Measurements from ENCODE around the gene SCGB2B2. TPM values are rescaled to one million over a fixed set of nuclear protein-coding genes. Genes with fewer than 3 reads are reported as not detected.
"Not testable (repeated sequence)": the region's sequence is repeated elsewhere in the genome, so short reads cannot be mapped to it uniquely, and the experiment has no call there.

SCGB2B2 gene, protein sequence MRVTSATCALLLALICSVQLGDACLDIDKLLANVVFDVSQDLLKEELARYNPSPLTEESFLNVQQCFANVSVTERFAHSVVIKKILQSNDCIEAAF
- total RNA-seq (2014; rRNA removed; shearing (Covaris generic)) = not detected in 2 replicates

DNA sequence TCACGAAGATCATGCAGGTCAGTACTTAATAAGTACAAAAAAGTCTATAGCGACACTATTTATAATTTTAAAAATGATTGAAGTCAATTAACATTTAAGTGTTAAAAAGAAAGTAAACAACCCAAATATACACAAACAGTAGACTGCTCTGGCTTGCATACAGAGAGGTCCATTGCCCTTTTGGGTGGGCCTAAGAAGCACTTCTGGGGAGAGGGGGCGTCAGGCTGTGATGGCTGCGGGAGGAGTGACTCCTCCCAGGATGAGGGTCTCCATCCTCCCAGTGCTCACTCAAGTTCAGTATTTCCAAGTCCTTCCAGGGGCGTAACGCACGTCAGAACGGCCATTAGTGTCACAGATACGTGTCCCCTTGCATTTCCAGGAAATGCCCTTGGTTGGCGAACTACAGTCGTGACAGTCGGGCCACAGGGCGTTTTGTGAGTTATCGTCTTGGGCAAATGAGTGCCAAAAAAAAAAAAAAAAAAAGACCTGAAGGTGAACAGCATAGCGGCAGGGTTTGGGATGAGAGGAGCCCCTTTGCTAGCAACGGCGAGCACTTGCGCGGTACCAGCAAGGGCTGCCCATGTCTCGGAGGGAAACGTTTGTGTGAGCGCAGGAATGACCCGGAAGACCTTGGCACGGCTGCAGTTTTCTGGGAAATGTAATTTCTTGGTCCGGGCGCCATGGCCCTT, at the start of gene SCGB2B2:
SCGB2B2 (minus strand) TSS at position 463 of the 689 bp plus-strand sequence. CDS start 82,596 bp downstream, outside the sequence.
- Histone ChIP-seq H3K9me3 (replicated peaks) (peaks cover 8% of the 10 kb centered on the region), H3K4me1 (peaks cover 4% of the 10 kb centered on the region; the same call in 1 of the 2 replicates), H3K27me3 (no peaks in the 10 kb centered on the region), H3K27ac (peak within 1 kb of the TSS; percentile 98), H3K4me3 (peak within 1 kb of the TSS; percentile 96), H3K36me3 (peaks cover 31% of the 10 kb centered on the region)
- DNase-seq = peak; percentile 78 to 93

DNA sequence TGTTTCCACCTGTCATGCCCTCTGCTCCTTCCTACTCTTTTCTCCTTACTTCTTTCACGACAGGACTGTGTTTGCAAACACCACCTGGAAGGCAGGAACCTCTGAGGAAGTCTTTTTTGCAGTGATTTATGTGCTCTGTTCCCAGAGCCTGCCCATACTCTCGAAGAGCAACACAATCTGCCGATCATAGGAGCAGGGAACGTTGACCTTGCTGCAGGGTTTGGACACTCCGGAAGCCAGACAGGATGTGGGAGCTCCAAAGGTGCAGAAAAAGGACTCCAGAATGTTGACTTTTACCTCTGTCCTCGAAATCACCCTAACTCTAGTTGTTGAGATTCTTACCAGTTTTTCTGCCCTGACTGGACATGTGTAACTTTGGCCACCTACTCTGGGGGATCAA, 48.4 kb upstream of the SCGB2B2 start:
- H3K9me3 ChIP-seq (replicated peaks) = no peaks in the 10 kb centered on the region
- H3K36me3 ChIP-seq = no peaks in the 10 kb centered on the region
- no peaks in the 10 kb centered on the region for H3K4me1 ChIP-seq
- no peak overlapping the region for H3K4me3 ChIP-seq
- no peaks in the 10 kb centered on the region; the same call in 1 of the 2 replicates for H3K27me3 ChIP-seq
- DNase-seq = no peak
- H3K27ac ChIP-seq = no peak overlapping the region

DNA sequence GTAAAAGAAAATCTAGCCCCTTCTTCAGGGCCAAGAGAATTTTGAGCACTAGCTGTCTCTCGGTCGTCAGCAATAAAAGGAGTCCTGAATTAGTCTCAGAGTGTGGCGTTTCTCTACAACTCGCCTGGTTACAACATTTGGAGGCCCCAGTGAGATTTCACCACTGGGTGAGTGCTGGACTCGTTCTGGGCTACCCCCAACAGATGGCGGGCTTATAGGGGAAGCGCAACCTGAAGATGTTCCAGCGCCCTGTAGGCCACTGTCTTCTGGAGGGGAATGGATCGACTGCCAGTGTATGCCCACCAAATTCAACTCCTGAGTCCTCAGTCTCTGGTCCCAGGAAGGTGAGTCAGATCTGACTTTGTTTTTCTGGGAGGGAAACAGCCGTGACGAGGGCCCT, 45.4 kb upstream of the SCGB2B2 start:
- Histone ChIP-seq H3K36me3 (no peaks in the 10 kb centered on the region), H3K27ac (no peak overlapping the region), H3K4me1 (no peaks in the 10 kb centered on the region), H3K9me3 (replicated peaks) (no peaks in the 10 kb centered on the region), H3K4me3 (no peak overlapping the region), H3K27me3 (no peaks in the 10 kb centered on the region; the same call in 1 of the 2 replicates)
- no peak for DNase-seq

DNA sequence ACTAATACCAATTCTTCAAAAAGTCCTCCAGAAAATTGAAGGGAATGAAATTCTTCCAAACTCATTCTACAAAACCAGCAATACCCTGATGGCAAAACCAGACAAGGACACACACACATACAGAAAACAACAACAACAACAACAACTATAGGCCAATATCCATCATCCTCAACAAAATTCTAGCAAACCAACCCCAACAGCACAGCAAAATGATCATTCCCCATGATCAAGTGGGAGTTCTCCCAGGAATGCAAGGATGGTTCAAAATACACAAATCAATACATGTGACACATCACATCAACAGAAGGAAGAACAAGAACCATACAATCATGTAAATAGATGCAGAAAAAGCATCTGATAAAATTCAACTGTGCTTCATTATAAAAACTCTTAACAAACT, 38.4 kb upstream of the SCGB2B2 start:
- no peak overlapping the region for H3K27ac ChIP-seq
- H3K36me3 ChIP-seq = no peaks in the 10 kb centered on the region
- no peaks in the 10 kb centered on the region for H3K27me3 ChIP-seq
- DNase-seq = no peak
- no peaks in the 10 kb centered on the region for H3K4me1 ChIP-seq
- H3K4me3 ChIP-seq = no peak overlapping the region
- peaks cover 3% of the 10 kb centered on the region; the same call in 1 of the 2 replicates for H3K9me3 ChIP-seq (replicated peaks)

DNA sequence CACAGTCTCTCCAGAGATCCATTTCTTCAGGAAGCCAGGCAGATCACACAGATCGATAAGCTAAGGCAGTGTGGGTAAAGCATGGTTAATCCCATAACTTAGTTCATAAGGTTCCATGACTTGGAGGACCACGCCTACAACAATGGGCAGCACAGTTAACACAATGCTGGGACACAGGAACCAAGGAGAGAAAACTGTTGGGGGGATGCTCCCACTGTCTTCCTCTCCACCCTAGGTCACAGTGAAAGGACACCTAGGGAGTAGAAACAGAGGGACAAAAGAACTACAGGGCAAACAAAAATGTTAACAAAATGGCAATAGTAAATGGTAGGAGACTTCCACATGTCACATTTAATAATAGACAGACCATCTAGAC, 36.3 kb upstream of the SCGB2B2 start:
- Histone ChIP-seq H3K36me3 (no peaks in the 10 kb centered on the region), H3K27me3 (no peaks in the 10 kb centered on the region), H3K9me3 (replicated peaks) (peaks cover 3% of the 10 kb centered on the region; the same call in 1 of the 2 replicates), H3K4me3 (no peak overlapping the region), H3K4me1 (no peaks in the 10 kb centered on the region), H3K27ac (no peak overlapping the region)
- no peak for DNase-seq

DNA sequence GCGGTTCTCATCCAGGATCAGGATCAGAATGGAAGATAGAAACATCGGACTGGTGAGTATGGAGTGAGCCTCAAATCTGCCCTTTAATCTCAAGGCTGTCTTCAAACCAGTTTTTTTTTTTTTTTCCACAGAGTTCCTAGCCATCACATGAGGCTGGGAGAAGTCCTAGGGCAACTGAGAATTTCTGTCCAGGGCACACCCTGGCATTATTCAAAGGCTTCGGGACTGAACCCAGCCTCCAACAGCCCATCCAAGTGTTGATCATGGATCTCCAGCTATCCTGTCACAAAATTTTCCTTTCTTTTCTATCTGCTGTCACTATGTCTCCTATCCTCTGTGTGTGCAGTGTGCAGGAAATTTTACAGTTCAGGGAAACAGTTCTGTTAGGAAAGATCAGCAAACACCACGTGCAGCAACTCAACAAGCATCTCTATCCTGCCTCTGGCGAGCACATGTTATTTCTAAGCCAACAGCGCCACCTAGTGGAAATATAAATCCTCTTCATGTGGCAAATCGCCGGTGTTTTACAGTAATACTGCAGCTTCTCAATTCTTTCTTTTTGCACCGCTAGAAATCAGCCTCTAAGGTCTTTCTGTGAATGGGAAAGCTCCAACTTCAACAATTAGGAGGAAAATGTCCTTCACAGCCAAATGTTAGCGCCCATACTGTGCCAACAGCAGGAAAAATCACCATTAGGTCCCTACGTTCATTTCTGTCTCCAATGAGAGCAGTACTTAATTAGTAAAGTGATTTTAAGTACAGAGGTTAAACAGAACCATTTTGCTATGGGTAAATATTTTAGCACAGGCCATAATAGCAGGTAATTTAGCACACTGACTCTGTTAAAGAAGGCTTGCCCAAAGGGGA, 35.7 kb upstream of the SCGB2B2 start:
- DNase-seq = peak; percentile 56 to 89
- no peaks in the 10 kb centered on the region for H3K4me1 ChIP-seq
- H3K4me3 ChIP-seq = no peak overlapping the region
- H3K27ac ChIP-seq = no peak overlapping the region
- H3K27me3 ChIP-seq = no peaks in the 10 kb centered on the region
- H3K9me3 ChIP-seq (replicated peaks) = peaks cover 3% of the 10 kb centered on the region; the same call in 1 of the 2 replicates
- no peaks in the 10 kb centered on the region for H3K36me3 ChIP-seq

DNA sequence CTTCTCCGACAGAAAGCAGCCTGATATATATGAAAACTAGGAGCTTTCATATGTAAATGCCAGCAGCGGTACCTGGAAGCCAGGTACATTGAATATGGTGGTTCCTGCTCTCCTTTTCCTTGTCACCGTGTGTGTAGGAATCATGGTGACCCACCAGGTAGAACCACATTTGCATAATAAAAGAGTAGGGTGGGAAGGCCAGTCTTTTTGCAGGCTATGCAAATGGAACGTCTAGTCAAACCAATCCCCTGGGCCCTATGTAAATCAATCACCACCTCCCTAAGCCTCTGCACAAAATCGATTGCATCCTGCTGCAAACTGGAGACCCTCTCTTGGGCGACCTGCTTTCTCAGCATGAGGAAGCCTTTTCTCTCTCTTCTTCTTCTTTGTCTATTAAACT, 34.9 kb upstream of the SCGB2B2 start:
- H3K27me3 ChIP-seq = no peaks in the 10 kb centered on the region
- no peak overlapping the region for H3K27ac ChIP-seq
- no peak for DNase-seq
- no peak overlapping the region for H3K4me3 ChIP-seq
- no peaks in the 10 kb centered on the region for H3K36me3 ChIP-seq
- H3K4me1 ChIP-seq = no peaks in the 10 kb centered on the region
- H3K9me3 ChIP-seq (replicated peaks) = peaks cover 4% of the 10 kb centered on the region

DNA sequence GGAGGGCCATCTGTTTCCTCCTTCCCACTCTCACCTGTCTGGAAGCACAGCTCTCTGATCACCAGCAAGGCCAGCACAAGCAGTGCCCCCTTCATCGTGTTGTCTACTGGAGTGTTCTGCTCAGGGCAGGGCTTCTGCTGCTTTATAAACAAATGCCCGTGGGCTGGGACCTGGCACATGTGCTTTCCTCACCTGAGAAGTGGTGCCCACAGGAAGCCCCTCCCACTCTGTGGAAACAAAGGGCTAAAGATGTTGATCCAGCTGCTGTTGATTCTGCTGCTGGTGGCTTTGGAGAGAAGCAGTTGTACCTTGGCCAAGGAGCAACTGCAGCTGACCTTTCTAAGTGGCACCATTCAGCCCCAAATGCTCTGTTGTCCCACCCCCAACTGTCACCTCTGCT, 30.7 kb upstream of the SCGB2B2 start:
- Histone ChIP-seq H3K27ac (no peak overlapping the region), H3K9me3 (replicated peaks) (peaks cover 3% of the 10 kb centered on the region; the same call in 1 of the 2 replicates), H3K27me3 (no peaks in the 10 kb centered on the region), H3K4me3 (no peak overlapping the region), H3K36me3 (no peaks in the 10 kb centered on the region), H3K4me1 (no peaks in the 10 kb centered on the region)
- no peak for DNase-seq

DNA sequence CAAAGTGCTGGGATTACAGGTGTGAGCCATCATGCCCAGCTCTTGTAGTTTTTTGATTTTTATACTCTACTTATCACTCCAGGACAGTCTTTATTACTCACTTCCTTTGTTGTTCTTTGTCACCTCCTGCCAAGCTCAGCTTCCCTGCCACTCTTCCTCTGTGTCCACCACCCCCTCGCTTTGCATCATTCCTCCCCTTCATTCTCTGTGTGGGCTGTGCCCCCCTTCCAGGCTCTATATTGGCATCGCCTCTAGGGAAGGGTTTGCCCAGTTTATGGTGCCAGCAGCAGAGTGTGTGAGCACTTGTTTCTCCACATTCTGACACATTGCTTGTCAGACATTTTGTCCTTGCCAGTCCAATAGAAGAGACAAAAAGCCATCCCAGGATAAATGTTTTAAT, 15.6 kb upstream of the SCGB2B2 start:
- Histone ChIP-seq H3K27ac (no peak overlapping the region), H3K27me3 (no peaks in the 10 kb centered on the region), H3K9me3 (replicated peaks) (no peaks in the 10 kb centered on the region), H3K4me1 (no peaks in the 10 kb centered on the region), H3K36me3 (no peaks in the 10 kb centered on the region), H3K4me3 (no peak overlapping the region)
- no peak for DNase-seq

DNA sequence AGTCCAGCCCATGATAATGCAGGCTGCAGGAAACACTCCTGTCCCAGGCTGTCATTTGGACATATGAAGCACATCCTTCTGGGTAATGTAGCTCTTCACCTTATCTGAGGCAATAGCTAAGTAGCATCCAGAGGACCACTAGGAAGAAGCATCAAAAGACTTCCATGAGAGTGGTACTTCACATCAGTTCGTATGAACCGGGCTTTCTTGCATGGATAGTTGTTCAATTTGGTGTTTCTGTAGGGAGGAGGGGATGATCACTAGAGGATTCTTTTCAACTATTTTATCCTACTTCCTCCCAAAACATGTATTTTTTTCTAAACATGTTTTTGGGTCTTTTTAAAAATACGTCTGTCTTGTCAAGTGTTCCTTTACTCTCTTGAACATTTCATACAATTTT, 13.4 kb upstream of the SCGB2B2 start:
- no peaks in the 10 kb centered on the region for H3K4me1 ChIP-seq
- peaks cover 10% of the 10 kb centered on the region for H3K9me3 ChIP-seq (replicated peaks)
- H3K4me3 ChIP-seq = no peak overlapping the region
- H3K36me3 ChIP-seq = no peaks in the 10 kb centered on the region
- H3K27ac ChIP-seq = no peak overlapping the region
- H3K27me3 ChIP-seq = no peaks in the 10 kb centered on the region
- DNase-seq = no peak

DNA sequence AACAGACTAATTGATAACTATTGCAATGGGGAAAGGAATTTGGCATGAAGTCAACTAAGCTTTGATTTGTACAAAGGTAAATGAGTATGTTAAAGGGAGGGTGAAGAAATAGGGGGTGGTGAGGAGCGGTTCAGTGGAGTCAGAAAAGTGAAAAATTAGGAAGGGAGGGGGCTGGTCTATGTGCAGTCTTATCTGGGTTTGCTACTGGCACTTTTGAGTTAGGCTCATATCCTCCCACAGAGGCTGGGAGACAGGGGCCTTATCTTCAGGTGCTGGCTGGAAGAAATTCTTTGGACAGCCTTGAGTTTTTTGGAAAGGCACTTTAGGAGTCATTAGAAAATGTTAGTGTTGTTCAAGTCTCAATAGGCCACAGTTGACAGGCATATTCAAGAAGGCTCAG, 11.6 kb upstream of the SCGB2B2 start:
- Histone ChIP-seq H3K9me3 (replicated peaks) (peaks cover 21% of the 10 kb centered on the region), H3K4me3 (no peak overlapping the region), H3K27ac (no peak overlapping the region), H3K27me3 (no peaks in the 10 kb centered on the region), H3K36me3 (peaks cover 12% of the 10 kb centered on the region), H3K4me1 (no peaks in the 10 kb centered on the region)
- no peak for DNase-seq

DNA sequence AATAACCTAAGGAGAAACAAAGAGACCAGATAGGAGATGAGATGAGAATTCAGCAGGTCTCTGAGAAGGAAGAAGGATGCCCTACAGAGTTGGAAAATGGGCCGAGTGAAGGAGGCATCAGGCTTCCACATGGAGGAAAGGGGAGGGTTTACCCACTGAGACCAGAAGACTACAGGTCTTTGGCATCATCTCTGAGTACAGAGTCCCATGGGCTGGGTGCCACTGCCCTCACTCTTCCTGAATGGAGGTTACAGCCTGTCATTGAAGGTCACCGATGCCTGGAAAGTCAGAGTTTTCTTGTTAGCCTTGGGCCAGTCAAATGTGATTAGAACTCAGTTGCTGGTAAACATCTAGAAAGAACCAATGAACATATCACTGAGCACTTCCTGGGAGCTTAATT, 10.4 kb upstream of the SCGB2B2 start:
- peaks cover 24% of the 10 kb centered on the region for H3K36me3 ChIP-seq
- DNase-seq = no peak
- H3K27ac ChIP-seq = no peak overlapping the region
- H3K27me3 ChIP-seq = no peaks in the 10 kb centered on the region
- no peaks in the 10 kb centered on the region for H3K4me1 ChIP-seq
- no peak overlapping the region for H3K4me3 ChIP-seq
- H3K9me3 ChIP-seq (replicated peaks) = peaks cover 27% of the 10 kb centered on the region

DNA sequence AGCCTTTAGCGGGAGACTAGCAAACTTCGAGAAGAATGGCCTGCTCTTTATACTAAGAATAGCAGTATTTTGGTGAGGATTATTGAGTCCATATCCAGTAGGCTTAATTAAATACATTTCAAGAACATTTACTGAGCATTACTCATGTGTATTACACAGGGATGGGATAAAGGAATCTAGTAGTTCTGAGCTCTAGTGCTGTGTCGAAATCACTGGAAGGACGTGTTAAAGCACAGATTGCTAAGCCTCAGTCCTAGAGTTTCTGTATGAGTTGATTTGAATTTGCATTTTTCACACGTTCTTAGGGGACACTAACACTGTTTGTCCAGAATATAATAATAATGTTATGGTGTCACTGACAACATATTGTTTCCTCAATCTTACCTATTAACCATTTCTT, 9.5 kb upstream of the SCGB2B2 start:
- peaks cover 27% of the 10 kb centered on the region for H3K9me3 ChIP-seq (replicated peaks)
- DNase-seq = no peak
- H3K4me1 ChIP-seq = no peaks in the 10 kb centered on the region
- H3K4me3 ChIP-seq = no peak overlapping the region
- H3K36me3 ChIP-seq = peaks cover 33% of the 10 kb centered on the region
- no peak overlapping the region for H3K27ac ChIP-seq
- no peaks in the 10 kb centered on the region for H3K27me3 ChIP-seq

DNA sequence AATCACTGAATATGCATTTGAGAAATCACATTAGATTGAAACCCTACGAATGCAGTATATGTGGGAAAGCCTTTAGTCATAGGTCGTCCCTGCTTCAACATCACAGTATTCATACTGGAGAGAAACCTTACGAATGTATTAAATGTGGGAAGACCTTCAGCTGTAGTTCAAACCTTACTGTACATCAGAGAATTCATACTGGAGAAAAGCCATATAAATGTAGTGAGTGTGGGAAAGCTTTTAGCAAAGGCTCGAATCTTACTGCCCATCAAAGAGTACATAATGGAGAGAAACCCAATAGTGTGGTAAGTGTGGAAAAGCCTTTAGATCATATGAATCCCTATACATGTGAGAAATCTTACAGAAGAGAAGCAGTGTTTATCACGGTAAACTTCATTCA, 8.3 kb upstream of the SCGB2B2 start:
- DNase-seq, H3K27ac ChIP-seq, H3K4me1 ChIP-seq, H3K27me3 ChIP-seq, H3K4me3 ChIP-seq: not testable (repeated sequence)
- peaks cover 27% of the 10 kb centered on the region for H3K9me3 ChIP-seq (replicated peaks)
- peaks cover 45% of the 10 kb centered on the region for H3K36me3 ChIP-seq

DNA sequence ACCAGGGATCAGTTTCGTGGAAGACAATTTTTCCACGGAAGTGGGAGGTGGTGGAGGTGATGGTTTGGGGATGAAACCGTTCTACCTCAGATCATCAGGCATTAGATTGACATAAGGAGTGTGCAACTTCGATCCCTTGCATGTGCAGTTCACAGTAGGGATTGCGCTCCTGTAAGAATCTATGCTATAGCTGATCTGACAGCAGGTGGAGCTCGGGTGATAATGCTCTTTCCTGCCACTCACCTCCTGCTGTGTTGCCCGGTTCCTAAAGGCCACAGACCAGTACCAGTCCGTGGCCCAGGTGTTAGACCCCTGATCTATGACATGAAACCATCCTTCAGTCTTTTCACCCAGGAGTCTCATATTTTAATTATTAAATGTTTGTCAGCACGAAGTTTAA, 4.5 kb upstream of the SCGB2B2 start:
- no peak for DNase-seq
- H3K27me3 ChIP-seq = no peaks in the 10 kb centered on the region
- H3K4me3 ChIP-seq = no peak overlapping the region
- H3K9me3 ChIP-seq (replicated peaks) = peaks cover 33% of the 10 kb centered on the region
- peaks cover 61% of the 10 kb centered on the region for H3K36me3 ChIP-seq
- no peak overlapping the region for H3K27ac ChIP-seq
- H3K4me1 ChIP-seq = peaks cover 2% of the 10 kb centered on the region; the same call in 1 of the 2 replicates
